ENCODE measurements around the gene GASK1B.

DNA sequence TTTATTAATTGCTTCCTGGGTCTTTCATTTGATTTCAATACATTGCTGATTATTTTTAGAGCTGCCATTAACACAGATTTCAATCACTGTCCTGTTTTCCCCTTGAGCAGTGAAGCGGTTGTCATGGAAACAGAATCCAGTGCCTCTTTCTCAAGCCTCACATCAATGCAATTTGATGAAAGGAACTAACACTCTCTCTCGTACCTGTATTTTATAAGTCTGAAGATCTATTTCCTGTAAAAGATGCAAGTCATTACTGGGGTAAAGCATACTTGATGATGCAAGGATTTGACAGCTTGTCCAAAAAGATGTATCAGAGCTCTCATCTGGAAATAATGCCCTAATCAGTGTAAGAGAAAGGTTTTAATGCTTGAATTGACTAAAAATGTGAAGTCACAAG, 17.9 kb upstream of the GASK1B start:
- TF ChIP-seq, protein P1, sequence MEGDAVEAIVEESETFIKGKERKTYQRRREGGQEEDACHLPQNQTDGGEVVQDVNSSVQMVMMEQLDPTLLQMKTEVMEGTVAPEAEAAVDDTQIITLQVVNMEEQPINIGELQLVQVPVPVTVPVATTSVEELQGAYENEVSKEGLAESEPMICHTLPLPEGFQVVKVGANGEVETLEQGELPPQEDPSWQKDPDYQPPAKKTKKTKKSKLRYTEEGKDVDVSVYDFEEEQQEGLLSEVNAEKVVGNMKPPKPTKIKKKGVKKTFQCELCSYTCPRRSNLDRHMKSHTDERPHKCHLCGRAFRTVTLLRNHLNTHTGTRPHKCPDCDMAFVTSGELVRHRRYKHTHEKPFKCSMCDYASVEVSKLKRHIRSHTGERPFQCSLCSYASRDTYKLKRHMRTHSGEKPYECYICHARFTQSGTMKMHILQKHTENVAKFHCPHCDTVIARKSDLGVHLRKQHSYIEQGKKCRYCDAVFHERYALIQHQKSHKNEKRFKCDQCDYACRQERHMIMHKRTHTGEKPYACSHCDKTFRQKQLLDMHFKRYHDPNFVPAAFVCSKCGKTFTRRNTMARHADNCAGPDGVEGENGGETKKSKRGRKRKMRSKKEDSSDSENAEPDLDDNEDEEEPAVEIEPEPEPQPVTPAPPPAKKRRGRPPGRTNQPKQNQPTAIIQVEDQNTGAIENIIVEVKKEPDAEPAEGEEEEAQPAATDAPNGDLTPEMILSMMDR (IDR thresholded peaks at IDR 0.05; ENCODE audit: low read length): no peak
- no peak for TF ChIP-seq EZH2 (IDR thresholded peaks at IDR 0.05; ENCODE audit: borderline replicate concordance, low read length)
